ENCODE measurements around the gene AGRN.
"Not testable (repeated sequence)": the region's sequence is repeated elsewhere in the genome, so short reads cannot be mapped to it uniquely, and the experiment has no call there.

The AGRN gene

DNA sequence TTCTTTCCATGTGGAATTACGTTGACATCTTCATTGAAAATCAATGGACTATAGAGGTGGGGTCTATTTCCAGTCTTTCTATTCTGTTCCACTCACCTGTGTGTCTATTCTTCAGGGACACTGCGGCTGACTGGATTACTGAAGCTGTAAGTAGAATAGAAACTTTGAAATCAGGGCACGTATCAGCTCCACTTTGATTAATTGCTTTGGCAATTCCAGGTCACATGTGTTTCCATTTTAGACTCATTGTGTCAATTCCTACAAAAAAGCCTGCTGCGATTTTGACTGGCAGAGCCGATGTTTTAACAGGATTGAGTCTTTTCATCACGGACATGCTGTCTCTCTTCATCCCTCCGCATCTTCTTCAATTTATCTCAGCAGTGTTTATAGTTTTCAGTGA is 75.1 kb downstream of the AGRN start:
- WGBS (ENCODE audit: extremely low coverage, insufficient coverage, insufficient read length): no CpG with 5 or more reads among the region's 7 CpGs
- H3K23ac ChIP-seq (ENCODE audit: low read length): no peak overlapping the region
- no peak overlapping the region for H2AFZ ChIP-seq (ENCODE audit: insufficient read depth, low read length, poor library complexity)
- no peak overlapping the region for H4K8ac ChIP-seq (ENCODE audit: low read depth, low read length)
- H3K36me3 ChIP-seq (ENCODE audit: control insufficient read depth in 1 of 2, insufficient read depth in 2 of 2, low read length in 2 of 2): no peaks in the 10 kb centered on the region
- H3K9ac ChIP-seq (ENCODE audit: low read length): no peak overlapping the region
- H3K14ac ChIP-seq (ENCODE audit: low read length): no peak overlapping the region
- no peaks in the 10 kb centered on the region for H3K4me1 ChIP-seq (ENCODE audit: control insufficient read depth in 1 of 2, insufficient read depth in 2 of 2, low read length in 2 of 2)
- H3K4me2 ChIP-seq (ENCODE audit: low read length): no peak overlapping the region
- H3K27me3 ChIP-seq (ENCODE audit: insufficient read depth, low read length): no peaks in the 10 kb centered on the region
- H3K4ac ChIP-seq (ENCODE audit: low read depth, low read length): no peak overlapping the region
- H3K9me3 ChIP-seq (ENCODE audit: insufficient read depth, low read depth, low read length): peaks cover 6% of the 10 kb centered on the region
- no peak overlapping the region for H2BK12ac ChIP-seq (ENCODE audit: low read length)
- no peak overlapping the region for H3K27ac ChIP-seq (ENCODE audit: low read depth, low read length)
- no peak overlapping the region for H4K91ac ChIP-seq (ENCODE audit: low read depth, low read length)
- no peak overlapping the region for H2AK5ac ChIP-seq (ENCODE audit: low read length)
- no peak overlapping the region for H2BK120ac ChIP-seq (ENCODE audit: insufficient read depth, low read length, poor library complexity)
- H2BK5ac ChIP-seq (ENCODE audit: low read depth, low read length, poor library complexity): no peak overlapping the region
- no peak overlapping the region for H3K18ac ChIP-seq (ENCODE audit: low read length)
- H3K4me3 ChIP-seq (ENCODE audit: low read depth, low read length): no peak overlapping the region
- no peaks in the 10 kb centered on the region for H3K79me1 ChIP-seq (ENCODE audit: low read length)
- H3K79me2 ChIP-seq (ENCODE audit: control insufficient read depth, insufficient read depth, low read length, poor library complexity): no peaks in the 10 kb centered on the region
- H4K12ac ChIP-seq (ENCODE audit: low read depth, low read length): no peak overlapping the region
- DNase-seq: no peak

DNA sequence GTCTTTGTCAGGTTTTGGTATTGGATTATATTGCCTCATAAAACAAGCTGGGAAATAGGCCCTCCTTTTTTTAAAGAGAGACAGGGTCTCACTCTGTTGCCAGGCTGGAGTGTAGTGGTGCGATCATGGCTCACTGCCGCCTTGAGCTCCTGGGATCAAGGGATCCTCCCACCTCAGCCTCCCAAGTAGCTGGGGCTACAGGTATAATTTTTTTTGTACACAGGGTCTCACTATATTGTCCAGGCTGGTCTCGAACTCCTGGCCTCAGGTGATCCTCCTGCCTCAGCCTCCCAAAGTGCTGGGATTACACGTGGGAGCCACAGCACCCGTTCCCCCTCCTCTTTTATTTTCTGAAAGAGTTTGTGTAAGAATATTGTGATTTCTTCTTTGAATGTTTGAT is 76.2 kb downstream of the AGRN start:
- not testable (repeated sequence) for H4K91ac ChIP-seq (ENCODE audit: low read depth, low read length); H2AK5ac ChIP-seq (ENCODE audit: low read length); H3K4me2 ChIP-seq (ENCODE audit: low read length); H3K79me2 ChIP-seq (ENCODE audit: control insufficient read depth, insufficient read depth, low read length, poor library complexity); H3K23ac ChIP-seq (ENCODE audit: low read length); H2BK12ac ChIP-seq (ENCODE audit: low read length); H3K36me3 ChIP-seq (ENCODE audit: control insufficient read depth in 1 of 2, insufficient read depth in 2 of 2, low read length in 2 of 2); H3K4me3 ChIP-seq (ENCODE audit: low read depth, low read length); H3K4me1 ChIP-seq (ENCODE audit: control insufficient read depth in 1 of 2, insufficient read depth in 2 of 2, low read length in 2 of 2); H3K27ac ChIP-seq (ENCODE audit: low read depth, low read length); H3K79me1 ChIP-seq (ENCODE audit: low read length); H2BK5ac ChIP-seq (ENCODE audit: low read depth, low read length, poor library complexity); H3K4ac ChIP-seq (ENCODE audit: low read depth, low read length); H4K8ac ChIP-seq (ENCODE audit: low read depth, low read length); H3K9ac ChIP-seq (ENCODE audit: low read length); H2BK120ac ChIP-seq (ENCODE audit: insufficient read depth, low read length, poor library complexity); H4K12ac ChIP-seq (ENCODE audit: low read depth, low read length); H3K27me3 ChIP-seq (ENCODE audit: insufficient read depth, low read length); DNase-seq; H3K18ac ChIP-seq (ENCODE audit: low read length); H3K9me3 ChIP-seq (ENCODE audit: insufficient read depth, low read depth, low read length); H3K14ac ChIP-seq (ENCODE audit: low read length); H2AFZ ChIP-seq (ENCODE audit: insufficient read depth, low read length, poor library complexity)
- WGBS (ENCODE audit: extremely low coverage, insufficient coverage, insufficient read length): no CpG with 5 or more reads among the region's 5 CpGs

DNA sequence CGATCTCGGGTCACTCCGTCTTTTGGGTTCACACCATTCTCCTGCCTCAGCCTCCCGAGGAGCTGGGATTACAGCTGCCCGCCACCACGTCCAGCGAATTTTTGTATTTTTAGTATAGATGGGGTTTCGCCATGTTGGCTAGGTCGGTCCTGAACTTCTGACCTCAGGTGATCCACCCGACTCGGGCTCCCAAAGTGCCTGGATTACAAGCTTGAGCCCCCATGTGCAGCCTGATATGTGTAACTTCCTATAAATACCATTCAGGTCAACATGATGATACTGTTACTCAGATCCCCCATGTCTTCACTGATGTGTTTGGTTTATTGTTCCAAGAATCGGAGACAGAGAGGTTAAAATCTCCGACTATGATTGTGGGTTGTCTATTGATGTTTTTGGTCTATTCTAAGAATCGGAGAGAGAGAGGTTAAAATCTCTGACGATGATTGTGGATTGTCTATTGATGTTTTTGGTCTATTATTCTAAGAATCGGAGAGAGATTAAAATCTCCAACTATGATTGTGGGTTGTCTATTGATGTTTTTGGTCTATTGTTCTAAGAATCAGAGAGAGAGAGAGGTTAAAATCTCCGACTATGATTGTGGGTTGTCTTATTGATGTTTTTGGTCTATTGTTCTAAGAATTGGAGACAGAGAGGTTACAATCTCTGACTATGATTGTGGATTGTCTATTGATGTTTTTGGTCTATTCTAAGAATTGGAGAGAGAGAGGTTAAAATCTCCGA is 78.9 kb downstream of the AGRN start:
- H2AFZ ChIP-seq (ENCODE audit: insufficient read depth, low read length, poor library complexity): no peak overlapping the region
- no peaks in the 10 kb centered on the region for H3K79me2 ChIP-seq (ENCODE audit: control insufficient read depth, insufficient read depth, low read length, poor library complexity)
- no peaks in the 10 kb centered on the region for H3K27me3 ChIP-seq (ENCODE audit: insufficient read depth, low read length)
- no peak overlapping the region for H2BK120ac ChIP-seq (ENCODE audit: insufficient read depth, low read length, poor library complexity)
- no peak overlapping the region for H3K14ac ChIP-seq (ENCODE audit: low read length)
- no peak overlapping the region for H4K91ac ChIP-seq (ENCODE audit: low read depth, low read length)
- H2AK5ac ChIP-seq (ENCODE audit: low read length): no peak overlapping the region
- H3K4me2 ChIP-seq (ENCODE audit: low read length): no peak overlapping the region
- H3K27ac ChIP-seq (ENCODE audit: low read depth, low read length): no peak overlapping the region
- peaks cover 3% of the 10 kb centered on the region for H3K9me3 ChIP-seq (ENCODE audit: insufficient read depth, low read depth, low read length)
- no peak overlapping the region for H3K4ac ChIP-seq (ENCODE audit: low read depth, low read length)
- H3K23ac ChIP-seq (ENCODE audit: low read length): no peak overlapping the region
- no peaks in the 10 kb centered on the region for H3K4me1 ChIP-seq (ENCODE audit: control insufficient read depth in 1 of 2, insufficient read depth in 2 of 2, low read length in 2 of 2)
- no peak overlapping the region for H4K12ac ChIP-seq (ENCODE audit: low read depth, low read length)
- no peak overlapping the region for H2BK5ac ChIP-seq (ENCODE audit: low read depth, low read length, poor library complexity)
- H3K18ac ChIP-seq (ENCODE audit: low read length): no peak overlapping the region
- no peaks in the 10 kb centered on the region for H3K79me1 ChIP-seq (ENCODE audit: low read length)
- DNase-seq: no peak
- H4K8ac ChIP-seq (ENCODE audit: low read depth, low read length): no peak overlapping the region
- no peak overlapping the region for H3K4me3 ChIP-seq (ENCODE audit: low read depth, low read length)
- H3K9ac ChIP-seq (ENCODE audit: low read length): no peak overlapping the region
- no CpG with 5 or more reads among the region's 18 CpGs for WGBS (ENCODE audit: extremely low coverage, insufficient coverage, insufficient read length)
- H2BK12ac ChIP-seq (ENCODE audit: low read length): no peak overlapping the region
- peaks cover 0 to 5% of the 10 kb centered on the region in 2 experiments for H3K36me3 ChIP-seq (ENCODE audit: control insufficient read depth in 1 of 2, insufficient read depth in 2 of 2, low read length in 2 of 2)

DNA sequence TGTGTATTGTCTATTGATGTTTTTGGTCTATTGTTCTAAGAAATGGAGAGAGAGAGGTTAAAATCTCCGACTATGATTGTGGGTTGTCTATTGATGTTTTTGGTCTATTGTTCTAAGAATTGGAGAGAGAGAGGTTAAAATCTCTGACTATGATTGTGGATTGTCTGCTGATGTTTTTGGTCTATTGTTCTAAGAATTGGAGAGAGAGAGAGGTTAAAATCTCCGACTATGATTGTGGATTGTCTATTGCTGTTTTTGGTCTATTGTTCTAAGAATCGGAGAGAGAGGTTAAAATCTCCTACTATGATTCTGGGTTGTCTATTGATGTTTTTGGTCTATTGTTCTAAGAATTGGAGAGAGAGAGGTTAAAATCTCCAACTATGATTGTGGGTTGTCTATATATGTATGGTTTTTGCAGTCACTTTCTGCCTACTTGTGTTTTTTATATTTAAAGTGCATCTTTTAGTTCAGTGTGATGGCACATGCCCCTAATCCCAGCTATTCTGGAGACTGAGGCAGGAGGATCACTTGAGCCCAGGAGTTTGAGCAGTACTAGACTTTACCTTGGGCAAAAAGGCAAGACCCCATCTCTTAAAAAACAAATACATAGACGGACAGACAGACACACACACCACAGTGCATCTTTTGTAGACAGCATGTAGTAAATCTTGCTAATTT is 79.7 kb downstream of the AGRN start:
- DNase-seq: no peak
- no peaks in the 10 kb centered on the region for H3K27me3 ChIP-seq (ENCODE audit: insufficient read depth, low read length)
- no peak overlapping the region for H3K18ac ChIP-seq (ENCODE audit: low read length)
- no peak overlapping the region for H2BK5ac ChIP-seq (ENCODE audit: low read depth, low read length, poor library complexity)
- H3K23ac ChIP-seq (ENCODE audit: low read length): no peak overlapping the region
- no peak overlapping the region for H3K27ac ChIP-seq (ENCODE audit: low read depth, low read length)
- H2AK5ac ChIP-seq (ENCODE audit: low read length): no peak overlapping the region
- no peak overlapping the region for H3K4ac ChIP-seq (ENCODE audit: low read depth, low read length)
- H3K79me2 ChIP-seq (ENCODE audit: control insufficient read depth, insufficient read depth, low read length, poor library complexity): no peaks in the 10 kb centered on the region
- WGBS (ENCODE audit: extremely low coverage, insufficient coverage, insufficient read length): no CpG with 5 or more reads among the region's 4 CpGs
- H2BK120ac ChIP-seq (ENCODE audit: insufficient read depth, low read length, poor library complexity): no peak overlapping the region
- H4K8ac ChIP-seq (ENCODE audit: low read depth, low read length): no peak overlapping the region
- no peak overlapping the region for H3K9ac ChIP-seq (ENCODE audit: low read length)
- H3K4me1 ChIP-seq (ENCODE audit: control insufficient read depth in 1 of 2, insufficient read depth in 2 of 2, low read length in 2 of 2): no peaks in the 10 kb centered on the region
- H4K12ac ChIP-seq (ENCODE audit: low read depth, low read length): no peak overlapping the region
- peaks cover 0 to 5% of the 10 kb centered on the region in 2 experiments for H3K36me3 ChIP-seq (ENCODE audit: control insufficient read depth in 1 of 2, insufficient read depth in 2 of 2, low read length in 2 of 2)
- no peak overlapping the region for H4K91ac ChIP-seq (ENCODE audit: low read depth, low read length)
- H2AFZ ChIP-seq (ENCODE audit: insufficient read depth, low read length, poor library complexity): no peak overlapping the region
- H3K4me2 ChIP-seq (ENCODE audit: low read length): no peak overlapping the region
- no peak overlapping the region for H3K4me3 ChIP-seq (ENCODE audit: low read depth, low read length)
- H3K9me3 ChIP-seq (ENCODE audit: insufficient read depth, low read depth, low read length): peaks cover 3% of the 10 kb centered on the region
- H3K79me1 ChIP-seq (ENCODE audit: low read length): no peaks in the 10 kb centered on the region
- H3K14ac ChIP-seq (ENCODE audit: low read length): no peak overlapping the region
- H2BK12ac ChIP-seq (ENCODE audit: low read length): no peak overlapping the region

All from trophoblast cell (in vitro differentiated cells and primary cell).